GM21737 (cell line): ENCODE results near the gene PPIA.
"Not testable (repeated sequence)": the region's sequence is repeated elsewhere in the genome, so short reads cannot be mapped to it uniquely, and the experiment has no call there.

Source experiments
- ATAC-seq: cut with Tn5 transposase; IDR thresholded peaks from one replicate; pipeline ENCODE4 v1.9.1; 2021; ENCODE audit warnings: mild to moderate bottlenecking, moderate library complexity; ENCODE audit not compliant: unreplicated experiment

Gene PPIA

GRCh38 chr7:44762726-44763522 lies 33.6 kb upstream of the PPIA start:
- ATAC-seq = no peak

GRCh38 chr7:44764081-44764480 lies 32.4 kb upstream of the PPIA start:
- no peak for ATAC-seq

- no peak for ATAC-seq
These were observed 31.6 kb upstream of the PPIA start for GRCh38 chr7:44764665-44765578.

- ATAC-seq = no peak
These were observed 30.7 kb upstream of the PPIA start for GRCh38 chr7:44765579-44766415.

- ATAC-seq = no peak
These were observed 30.1 kb upstream of the PPIA start for GRCh38 chr7:44766416-44766801.

GRCh38 chr7:44767134-44767911 lies 29.2 kb upstream of the PPIA start:
- ATAC-seq = no peak

DNA sequence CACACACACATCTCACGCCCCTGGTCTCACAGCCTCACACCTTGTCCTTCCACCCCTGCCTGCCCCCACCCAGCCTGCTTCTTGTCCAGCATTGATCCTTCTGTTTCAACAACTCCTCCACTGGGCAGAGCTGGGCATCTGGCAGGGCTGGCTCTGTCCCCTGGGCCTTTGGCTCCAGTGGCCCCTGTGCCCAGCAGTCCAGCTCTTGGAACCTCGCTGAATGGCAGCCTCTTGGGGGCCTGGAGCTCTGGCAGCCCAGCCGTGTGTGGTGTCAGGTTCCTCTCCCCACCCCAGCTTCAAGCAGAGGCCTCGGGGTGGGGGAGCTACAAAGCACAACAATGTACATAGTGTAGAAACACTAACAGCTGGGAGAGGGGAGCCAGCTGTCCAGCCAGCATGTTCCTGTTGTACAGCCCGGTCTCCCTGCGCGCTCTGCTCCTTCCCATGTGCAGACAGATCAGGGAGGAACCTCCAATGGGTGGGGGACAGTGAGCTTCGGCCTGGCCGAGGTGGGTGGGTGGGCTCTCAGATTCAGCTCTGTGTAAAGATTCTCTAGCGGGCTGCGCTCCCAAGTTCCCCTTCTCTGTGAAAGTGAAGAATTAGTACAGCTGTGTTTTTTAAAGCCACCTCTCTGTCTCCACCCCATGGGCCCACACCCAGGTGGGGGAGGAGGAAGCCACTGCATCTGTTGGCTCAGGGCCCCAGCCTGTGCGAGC lies 28.4 kb upstream of the PPIA start:
- ATAC-seq = peak; percentile 62

- no peak for ATAC-seq
These were observed 27.7 kb upstream of the PPIA start for GRCh38 chr7:44768628-44769371.

DNA sequence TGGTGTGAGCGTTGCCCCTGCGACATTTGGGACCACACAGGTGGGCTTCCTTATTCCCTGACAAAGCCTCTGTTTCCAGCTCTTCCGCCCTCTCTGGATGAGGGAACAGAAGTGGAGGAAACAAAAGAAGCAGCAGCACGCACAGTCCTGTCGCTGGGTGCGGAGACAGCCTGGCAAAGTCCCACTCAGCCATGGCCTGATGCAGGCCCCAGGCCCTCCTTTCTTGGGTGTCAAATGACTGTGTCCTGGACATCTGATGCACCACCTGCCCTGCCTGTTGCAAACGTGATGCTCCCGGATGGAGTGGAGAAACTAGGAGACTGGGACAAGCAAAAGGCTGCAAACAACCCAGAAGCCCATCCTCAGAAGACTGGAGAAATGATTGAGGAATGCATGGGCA lies 27.1 kb upstream of the PPIA start:
- ATAC-seq = no peak

GRCh38 chr7:44769776-44770294 lies 26.6 kb upstream of the PPIA start:
- peak; percentile 61 for ATAC-seq

- ATAC-seq = no peak
These were observed 25.1 kb upstream of the PPIA start for GRCh38 chr7:44771358-44771757.

GRCh38 chr7:44772440-44772839 lies 24.0 kb upstream of the PPIA start:
- ATAC-seq = no peak

GRCh38 chr7:44772867-44773266 lies 23.6 kb upstream of the PPIA start:
- no peak for ATAC-seq

DNA sequence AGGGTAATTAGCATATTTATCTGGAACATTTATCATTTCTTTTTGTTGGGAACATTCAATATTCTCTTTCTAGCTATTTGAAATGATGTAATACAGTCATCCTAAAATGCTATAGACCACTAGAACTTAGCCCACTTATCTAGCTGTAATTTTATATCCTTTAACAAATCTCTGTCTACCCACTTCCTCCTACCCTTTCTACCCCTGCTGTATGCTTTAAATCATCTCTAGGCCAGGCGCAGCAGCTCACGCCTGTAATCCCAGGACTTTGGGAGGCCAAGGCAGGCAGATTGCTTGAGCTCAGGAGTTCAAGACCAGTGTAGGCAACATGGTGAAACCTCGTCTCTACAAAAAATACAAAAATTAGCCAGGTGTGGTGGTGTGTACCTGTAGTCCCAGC lies 22.0 kb upstream of the PPIA start:
- not testable (repeated sequence) for ATAC-seq

DNA sequence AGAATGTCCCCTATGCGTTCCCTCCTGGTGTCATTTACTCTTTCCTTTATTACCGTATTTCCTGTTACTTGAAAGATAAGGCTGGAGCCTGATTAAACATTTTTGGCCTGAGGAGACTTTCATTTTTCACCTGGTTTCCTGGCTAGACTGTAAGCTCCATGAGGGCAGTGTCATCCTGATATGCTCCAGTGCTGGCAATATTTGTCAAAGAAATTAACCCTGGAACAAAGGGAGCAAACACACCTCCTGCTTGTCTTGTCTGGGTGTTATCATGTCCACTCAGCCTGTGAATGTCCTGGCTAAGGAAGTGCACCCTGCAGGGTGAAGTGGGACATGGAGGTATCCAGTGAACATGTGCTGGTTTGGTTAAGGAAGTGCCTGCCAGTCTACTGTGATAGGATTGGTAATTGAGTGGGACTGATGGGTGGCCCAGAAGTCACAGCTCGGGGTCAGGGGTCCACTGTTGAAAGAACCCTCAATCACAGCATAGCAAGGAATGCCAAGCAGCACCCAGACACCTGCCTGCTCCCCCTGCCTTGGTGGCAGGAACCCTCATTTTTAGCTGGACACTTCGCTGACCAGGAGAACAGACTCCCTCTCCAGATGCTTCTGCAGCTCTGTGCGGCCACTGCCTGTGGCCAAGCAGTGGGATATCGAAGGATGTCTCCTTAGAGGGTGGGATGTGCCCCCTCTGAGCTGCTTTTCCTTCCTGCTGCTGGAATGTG lies 20.9 kb upstream of the PPIA start:
- no peak for ATAC-seq

DNA sequence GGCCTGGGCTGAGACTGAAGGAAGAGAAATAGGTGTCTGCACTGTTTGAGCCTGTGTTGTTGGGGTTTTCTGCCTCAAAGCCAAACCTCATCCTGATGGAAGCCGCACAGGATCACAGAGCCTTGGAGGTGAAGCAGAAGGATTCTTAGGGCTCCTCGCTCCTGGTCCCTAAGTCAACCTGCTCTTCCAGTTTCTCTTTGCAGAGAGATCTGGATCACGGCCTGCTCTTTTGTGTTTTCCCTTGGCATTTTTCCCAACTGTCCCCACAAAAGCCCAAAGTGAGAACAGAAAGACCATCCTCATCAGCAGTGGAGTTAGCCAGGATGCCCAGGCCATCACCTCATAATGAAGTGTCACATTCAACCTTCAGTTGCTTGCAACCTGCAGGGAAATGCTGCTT lies 20.3 kb upstream of the PPIA start:
- no peak for ATAC-seq

- no peak for ATAC-seq
These were observed 14.0 kb upstream of the PPIA start for GRCh38 chr7:44782460-44782859.

- ATAC-seq = no peak
These were observed 13.1 kb upstream of the PPIA start for GRCh38 chr7:44783407-44783806.
